ENCODE results near the gene OOEP.

DNA sequence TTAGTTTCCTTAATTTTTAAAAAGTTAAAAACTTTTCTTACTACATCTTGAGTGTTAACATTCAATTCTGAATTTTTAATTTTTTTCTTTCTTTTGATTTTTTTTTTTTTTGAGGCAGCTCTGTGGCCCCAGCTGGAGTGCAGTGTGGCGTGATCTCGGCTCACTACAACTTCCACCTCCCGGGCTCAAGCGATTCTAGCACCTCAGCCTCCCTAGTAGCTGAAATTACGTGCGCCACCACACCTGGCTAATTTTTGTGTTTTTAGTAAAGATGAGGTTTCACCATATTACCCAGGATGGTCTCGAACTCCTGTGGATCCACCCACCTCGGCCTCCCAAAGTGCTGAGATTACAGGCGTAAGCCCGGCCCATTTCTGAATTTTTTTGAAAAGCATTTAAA lies 26.2 kb upstream of the OOEP start:
- TF ChIP-seq YY1 (IDR thresholded peaks at IDR 0.05; ENCODE audit: insufficient read depth, insufficient read length) (no peak), SUZ12 (IDR thresholded peaks at IDR 0.05; ENCODE audit: extremely low read depth, insufficient read depth, insufficient read length) (no peak), ZNF274 (IDR thresholded peaks at IDR 0.05; ENCODE audit: low read depth, low read length) (no peak)
